GM19351 (cell line): ENCODE data around the gene UBL7.

ENCODE experiments used
- ATAC-seq: cut with Tn5 transposase; IDR thresholded peaks from one replicate; pipeline ENCODE4 v1.9.1; 2021; ENCODE audit warnings: mild to moderate bottlenecking, moderate library complexity; ENCODE audit not compliant: unreplicated experiment

The UBL7 gene

GRCh38 chr15:74442063-74442462, 18.9 kb downstream of the UBL7 start:
- no peak for ATAC-seq

DNA sequence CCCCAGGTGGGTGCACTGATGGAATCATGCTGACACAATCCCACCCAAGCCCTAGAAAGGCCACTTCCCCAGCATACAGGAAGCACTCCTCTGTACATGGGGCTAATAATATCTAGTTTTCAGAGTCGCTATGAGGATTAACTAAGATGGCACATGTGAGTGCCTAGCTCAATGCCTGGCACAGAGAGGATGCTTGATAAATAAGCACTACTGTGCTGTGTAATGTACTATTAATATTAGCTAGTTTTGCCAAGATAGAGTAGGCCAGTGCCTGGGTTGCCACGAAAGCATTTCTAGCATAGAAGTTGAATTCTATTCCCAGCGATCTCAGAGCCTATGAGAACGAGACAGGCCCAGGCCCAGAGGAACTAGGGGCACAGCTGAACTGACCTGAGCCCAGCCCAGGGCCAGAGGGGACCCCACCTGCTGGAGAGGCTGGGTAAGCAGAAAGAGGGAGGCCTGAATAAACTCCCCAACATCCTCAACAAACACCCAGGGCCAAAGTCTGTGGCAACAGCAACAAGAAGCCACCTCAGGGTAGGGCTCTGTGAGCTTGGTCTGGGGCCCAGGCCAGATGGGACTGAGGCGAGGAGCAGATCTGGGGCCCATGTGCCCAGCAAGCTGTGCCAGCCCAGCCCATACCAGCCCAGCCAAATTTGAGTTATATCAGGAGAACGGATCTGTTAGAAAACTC, 19.6 kb downstream of the UBL7 start:
- ATAC-seq: no peak

GRCh38 chr15:74438721-74439316, 22.1 kb downstream of the UBL7 start:
- no peak for ATAC-seq

DNA sequence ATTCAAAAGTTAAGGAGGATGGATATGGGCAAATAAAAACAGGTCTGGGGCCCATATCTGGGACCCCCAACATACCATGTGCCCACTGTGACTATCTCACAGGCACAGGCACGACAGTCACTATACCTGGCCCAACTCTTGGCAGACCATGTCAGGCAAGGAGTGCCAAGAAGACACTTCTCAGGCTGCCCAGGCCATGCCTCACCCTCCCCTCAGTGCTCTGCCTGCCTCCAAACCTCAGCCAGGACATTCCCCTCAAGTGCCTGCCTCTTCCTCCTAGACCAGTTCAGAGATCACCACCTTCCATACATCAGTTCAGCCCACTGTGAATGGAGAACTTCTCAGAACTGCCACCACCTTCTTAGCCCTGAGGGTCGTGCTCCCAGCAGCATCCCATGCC, 22.8 kb downstream of the UBL7 start:
- ATAC-seq: no peak

DNA sequence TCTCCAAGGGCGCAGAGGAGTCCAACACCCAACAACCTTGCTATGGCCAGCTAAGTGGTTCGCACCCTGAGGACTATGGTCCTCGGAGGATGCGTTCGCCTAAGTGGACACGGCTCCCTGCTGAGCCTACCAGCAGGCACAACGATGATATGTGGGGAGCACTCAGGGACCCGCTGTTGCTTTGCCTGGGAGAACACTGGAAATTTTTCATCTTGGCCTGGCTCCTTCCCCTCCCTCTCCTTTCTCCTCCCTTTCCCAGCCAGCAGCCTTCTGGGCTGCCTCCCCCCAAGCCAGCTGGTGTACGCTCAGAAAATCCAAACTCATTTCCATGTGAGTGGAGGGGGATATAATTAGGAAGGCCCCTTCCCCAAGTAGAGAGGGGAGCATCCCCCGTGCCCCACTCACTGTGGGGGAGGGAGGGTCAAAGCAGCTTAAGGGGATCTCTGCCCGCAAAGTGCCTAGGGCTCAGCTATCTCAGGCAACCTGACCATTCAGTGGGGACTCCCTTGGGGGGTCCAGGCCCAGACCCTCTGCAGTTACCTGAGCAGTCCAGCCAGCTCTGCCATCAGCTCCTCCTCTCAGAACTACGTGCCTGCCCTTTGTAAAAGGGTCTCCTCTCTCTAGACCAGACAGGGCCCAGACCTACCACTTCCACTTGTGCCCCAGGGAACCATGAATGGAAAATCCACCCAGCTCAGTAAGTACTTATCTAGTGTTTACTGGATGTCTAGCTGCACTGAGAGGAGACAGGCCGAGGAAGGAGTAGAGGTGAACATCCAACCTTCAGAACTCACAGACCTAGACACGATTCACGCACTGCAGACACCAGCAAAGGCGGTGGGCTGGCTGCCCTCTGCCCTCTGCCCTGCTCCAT, 26.5 kb downstream of the UBL7 start:
- ATAC-seq: no peak

GRCh38 chr15:74433592-74434262, 27.2 kb downstream of the UBL7 start, which contains the start of gene SEMA7A:
Gene SEMA7A, minus strand, starts transcription at chr15:74433958. Its CDS starts 40 bp downstream, at chr15:74433918.
- peak; percentile 68 for ATAC-seq

DNA sequence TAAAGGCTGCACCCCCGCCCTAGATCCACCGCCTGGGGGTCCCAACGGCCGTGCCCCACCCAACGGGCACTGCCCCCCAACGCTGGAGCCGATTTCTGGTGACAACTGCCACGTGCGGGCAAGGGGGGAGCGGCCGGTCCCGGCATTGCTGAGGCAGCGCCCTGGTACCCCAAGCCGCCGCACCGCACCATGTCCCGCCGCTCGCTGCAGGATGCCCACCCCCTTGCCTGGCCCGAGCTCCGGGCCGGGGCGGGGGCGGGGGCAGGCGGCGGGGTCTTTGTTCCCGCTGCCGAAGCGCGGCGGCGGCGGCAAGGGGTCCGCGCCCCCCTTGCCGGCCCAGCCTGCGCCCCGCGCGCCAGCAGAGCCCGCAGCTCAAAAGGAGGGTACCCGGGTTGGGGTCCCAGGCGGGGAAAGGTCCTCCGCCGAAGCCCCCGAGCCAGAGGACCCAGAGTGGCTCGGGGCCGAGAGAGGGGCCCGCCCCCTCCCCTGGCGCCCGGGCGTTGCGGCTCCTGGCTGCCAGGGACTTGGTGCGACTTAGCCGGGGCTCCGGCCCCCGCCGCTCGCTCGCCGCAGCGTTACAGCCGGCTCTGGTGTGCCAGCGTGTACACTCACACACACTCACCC, 27.9 kb downstream of the UBL7 start:
- ATAC-seq: no peak

DNA sequence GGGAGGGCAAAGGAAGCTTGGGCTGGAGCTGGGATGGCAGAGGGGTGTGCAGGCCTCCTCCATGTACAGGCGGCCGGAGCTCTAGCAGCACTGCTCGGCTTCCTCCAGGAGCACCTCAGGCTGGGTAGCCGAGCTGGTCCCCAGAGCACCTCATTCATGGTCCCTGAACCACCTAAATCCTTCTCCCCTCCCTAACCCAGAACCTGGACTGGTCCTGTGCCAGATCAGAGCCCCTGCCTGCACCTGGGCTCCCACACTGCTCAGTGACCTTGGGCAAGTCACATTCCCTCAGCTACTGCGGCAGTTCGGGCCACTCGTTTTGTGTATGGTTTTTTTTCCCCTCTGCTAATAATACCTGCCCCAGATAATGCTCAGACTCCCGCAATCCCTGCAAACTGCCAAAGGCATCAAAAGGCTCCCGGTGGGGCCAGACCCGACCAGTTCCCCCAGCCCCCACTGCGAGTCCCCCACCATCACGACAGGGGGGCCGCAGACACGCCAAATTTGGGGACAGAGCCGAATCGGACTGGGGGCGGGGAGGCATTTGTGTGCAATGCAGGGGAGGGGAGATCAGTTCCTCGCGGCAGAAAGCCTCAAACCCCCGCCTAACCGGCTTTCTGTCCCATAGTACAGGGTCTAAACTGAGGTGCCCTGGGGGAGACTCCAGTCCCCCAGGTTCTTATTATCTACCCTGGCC, 28.5 kb downstream of the UBL7 start:
- ATAC-seq: no peak

GRCh38 chr15:74431645-74432044, 29.3 kb downstream of the UBL7 start:
- no peak for ATAC-seq

GRCh38 chr15:74431116-74431515, 29.8 kb downstream of the UBL7 start:
- ATAC-seq: no peak

GRCh38 chr15:74430510-74430951, 30.4 kb downstream of the UBL7 start:
- no peak for ATAC-seq

DNA sequence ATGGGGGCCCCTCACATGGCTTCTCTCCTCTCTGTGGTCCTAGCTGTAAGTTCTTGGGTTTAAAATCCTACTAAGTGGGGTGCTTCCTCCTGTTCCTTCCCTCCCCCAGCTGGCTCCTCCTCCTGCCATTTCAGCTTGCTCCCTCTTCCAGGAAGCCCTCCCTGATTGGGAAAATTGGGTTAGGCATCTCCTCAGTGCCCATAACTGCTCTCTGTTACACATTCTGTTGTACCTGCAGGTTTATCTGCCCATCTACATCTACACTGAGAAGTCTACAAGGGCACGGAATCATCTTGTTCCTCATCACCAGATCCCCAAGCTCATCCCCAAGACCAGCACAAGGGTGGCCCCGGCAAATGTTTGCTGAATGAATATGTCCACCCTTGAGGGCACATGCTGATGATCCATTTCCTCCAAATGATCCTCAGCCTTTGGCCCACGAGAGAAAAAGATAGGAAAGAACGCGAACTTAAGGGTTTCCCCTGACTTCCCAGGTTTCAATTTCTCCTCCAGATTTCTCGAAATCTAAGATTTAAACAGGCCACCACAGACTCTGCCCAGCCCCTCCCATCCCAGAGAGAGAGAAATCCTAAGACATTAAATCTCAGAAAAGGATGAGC, 31.1 kb downstream of the UBL7 start:
- no peak for ATAC-seq

DNA sequence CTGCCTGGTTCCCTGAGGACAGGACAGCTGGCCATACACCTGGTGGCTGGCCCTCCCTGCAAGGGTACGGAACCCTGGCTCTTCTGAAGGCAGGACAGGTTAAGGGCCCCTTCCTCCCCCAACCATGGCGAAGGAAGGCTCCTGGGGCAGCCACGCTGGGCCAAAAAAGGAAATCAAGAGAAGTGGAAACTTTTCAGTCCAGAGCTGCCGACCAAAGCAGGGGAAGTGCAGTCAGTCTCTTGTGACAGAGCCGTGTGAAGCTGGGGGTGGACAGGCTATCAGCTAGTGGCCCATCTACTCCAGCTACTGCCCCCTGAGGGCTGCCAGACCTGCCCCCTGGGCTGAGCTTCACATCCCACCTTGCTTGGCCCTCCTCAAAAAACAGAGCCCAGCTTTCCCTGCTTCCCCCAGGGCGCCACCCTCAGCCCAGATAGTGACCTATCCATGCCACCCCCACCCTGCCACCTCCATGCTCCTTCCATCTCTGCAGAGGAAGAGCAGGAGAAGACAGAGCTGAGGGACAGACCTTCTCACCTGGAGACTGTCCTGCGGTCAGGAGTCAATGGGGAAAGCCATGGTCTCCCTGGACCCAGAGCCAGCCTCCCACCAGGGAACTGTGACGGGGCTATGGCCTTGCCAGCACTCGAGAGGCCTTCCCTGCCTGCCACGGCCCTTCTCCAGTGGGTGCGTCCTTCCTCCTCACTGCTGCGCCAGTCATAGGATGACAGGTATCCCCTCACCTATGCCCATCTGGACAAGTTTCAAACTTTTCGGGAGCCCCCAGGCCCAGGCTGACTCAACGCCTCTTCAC, 31.8 kb downstream of the UBL7 start:
- ATAC-seq: no peak

- ATAC-seq: peak; percentile 36
Measured at GRCh38 chr15:74428442-74428787, 32.5 kb downstream of the UBL7 start.

DNA sequence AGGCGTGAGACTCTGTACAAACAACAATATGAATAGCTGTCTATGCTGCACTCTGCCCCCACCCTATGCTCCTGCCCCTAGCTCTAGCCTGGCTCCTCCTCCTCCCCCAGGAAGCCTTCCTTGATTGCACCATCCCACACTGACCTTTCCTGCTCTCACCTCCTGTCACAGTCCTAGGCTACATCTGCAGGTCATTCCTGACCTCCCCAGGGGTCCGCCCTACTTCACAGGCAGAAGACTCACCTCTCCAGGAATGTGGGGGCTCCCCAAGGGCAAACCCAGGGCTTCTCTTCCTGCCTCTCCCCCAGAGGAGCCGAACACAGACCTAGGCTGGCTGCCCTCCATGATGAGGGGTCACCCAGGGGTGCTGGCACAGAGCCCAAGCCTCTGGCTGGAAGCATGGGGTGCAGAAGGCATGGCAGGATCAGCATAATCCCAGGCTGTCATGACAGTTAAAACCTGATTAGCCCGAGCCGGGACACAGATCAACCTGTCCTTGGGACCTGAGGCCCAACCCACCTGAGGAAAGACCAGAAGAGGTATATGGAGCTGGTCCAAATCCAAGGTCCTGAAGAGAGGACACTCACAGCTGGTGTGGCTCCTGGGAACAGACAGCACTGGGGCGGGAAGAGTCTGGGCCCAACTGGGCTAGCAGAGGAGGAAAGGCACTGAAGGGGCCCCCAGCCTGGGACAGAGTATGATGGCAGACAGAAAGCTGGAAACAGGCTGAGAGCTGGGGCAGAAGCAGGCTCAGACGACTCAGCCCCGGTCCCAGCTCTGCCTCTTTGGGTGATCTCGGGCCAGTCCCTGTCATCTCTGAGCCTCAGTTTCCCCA, 33.1 kb downstream of the UBL7 start:
- no peak for ATAC-seq

GRCh38 chr15:74426404-74427281, 34.3 kb downstream of the UBL7 start:
- no peak for ATAC-seq

- ATAC-seq: no peak
Measured at GRCh38 chr15:74425630-74426029, 35.3 kb downstream of the UBL7 start.
